ENCODE results near the gene MAPK8IP3.

DNA sequence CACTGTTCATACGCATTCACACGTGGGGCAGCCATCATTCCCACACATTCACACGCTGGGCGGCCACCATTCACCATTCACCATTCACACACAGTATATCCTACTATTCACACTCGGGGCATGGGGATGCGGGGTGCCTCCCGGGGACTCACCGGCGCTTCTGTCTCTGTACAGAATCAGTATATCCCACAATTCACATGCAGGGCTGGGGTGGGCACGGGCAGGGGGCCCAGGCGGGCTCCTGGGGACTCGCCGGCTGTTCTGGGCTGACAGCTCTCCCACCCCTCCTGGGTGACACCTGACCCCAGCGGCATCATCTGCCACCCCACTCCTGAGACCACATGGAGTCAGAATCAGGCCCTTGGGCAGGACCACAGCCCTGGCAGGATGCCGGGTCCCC lies 55.8 kb downstream of the MAPK8IP3 start:
- TF ChIP-seq, protein P1, sequence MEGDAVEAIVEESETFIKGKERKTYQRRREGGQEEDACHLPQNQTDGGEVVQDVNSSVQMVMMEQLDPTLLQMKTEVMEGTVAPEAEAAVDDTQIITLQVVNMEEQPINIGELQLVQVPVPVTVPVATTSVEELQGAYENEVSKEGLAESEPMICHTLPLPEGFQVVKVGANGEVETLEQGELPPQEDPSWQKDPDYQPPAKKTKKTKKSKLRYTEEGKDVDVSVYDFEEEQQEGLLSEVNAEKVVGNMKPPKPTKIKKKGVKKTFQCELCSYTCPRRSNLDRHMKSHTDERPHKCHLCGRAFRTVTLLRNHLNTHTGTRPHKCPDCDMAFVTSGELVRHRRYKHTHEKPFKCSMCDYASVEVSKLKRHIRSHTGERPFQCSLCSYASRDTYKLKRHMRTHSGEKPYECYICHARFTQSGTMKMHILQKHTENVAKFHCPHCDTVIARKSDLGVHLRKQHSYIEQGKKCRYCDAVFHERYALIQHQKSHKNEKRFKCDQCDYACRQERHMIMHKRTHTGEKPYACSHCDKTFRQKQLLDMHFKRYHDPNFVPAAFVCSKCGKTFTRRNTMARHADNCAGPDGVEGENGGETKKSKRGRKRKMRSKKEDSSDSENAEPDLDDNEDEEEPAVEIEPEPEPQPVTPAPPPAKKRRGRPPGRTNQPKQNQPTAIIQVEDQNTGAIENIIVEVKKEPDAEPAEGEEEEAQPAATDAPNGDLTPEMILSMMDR (IDR thresholded peaks at IDR 0.05; ENCODE audit: insufficient read depth, low read length, poor library complexity, severe bottlenecking): no peak
- no peak for TF ChIP-seq EZH2phosphoT487 (conservative IDR thresholded peaks at IDR 0.05; ENCODE audit: low read length)

Data from SU-DHL-6 (cell line).